Ovary (tissue), 3 donors: Measurements from ENCODE around the gene SMPX.

Experiments
- CTCF ChIP-seq, 3 donors: fragments of 450-650 bp in 2 of 3; fragments of 200-600 bp in 1 of 3; IDR thresholded peaks; one replicate each; pipeline versions ENCODE4 v1.5.1 to v1.8.0; 2016 to 2022; ENCODE audit warnings: antibody characterized with exemption in 3 of 3, mild to moderate bottlenecking in 1 of 3
- POLR2A ChIP-seq: fragments of 450-650 bp; IDR thresholded peaks from one replicate; pipeline ENCODE4 v1.6.1; 2017; ENCODE audit warnings: antibody characterized with exemption, mild to moderate bottlenecking, moderate library complexity
- donor health status: DM: no; HTN: no; CAD: no.

- TF ChIP-seq CTCF (IDR thresholded peaks at IDR 0.05) (no peak), POLR2A (no peak)
These were observed 57.6 kb downstream of the SMPX start for GRCh38 chrX:21700275-21700674.
